H1 (cell line): Measurements from ENCODE around the gene CSHL1. TPM values are rescaled to one million over a fixed set of nuclear protein-coding genes. Genes with fewer than 3 reads are reported as not detected.
"Not testable (repeated sequence)": the region's sequence is repeated elsewhere in the genome, so short reads cannot be mapped to it uniquely, and the experiment has no call there.

Experiments used
- CTCF ChIA-PET: fragments of 300-600 bp; sonication (Branson Sonifier 250); formaldehyde crosslinking; loops from one replicate; lab custom pipeline; 2021; ENCODE audit not compliant: partially characterized antibody; lab: Charles Lee
- POLR2A ChIA-PET: fragments of 300-600 bp; sonication (Branson Sonifier 250); formaldehyde crosslinking; loops from one replicate; lab custom pipeline; 2021; ENCODE audit warnings: inconsistent platforms; ENCODE audit not compliant: partially characterized antibody; lab: Charles Lee
- DNase-seq, 2 experiments: peaks; one replicate each; pipeline versions ENCODE4 v3.0.0 to v3.0.0-alpha.2; 2010 to 2022; ENCODE audit warnings: low spot score in 2 of 2, low read depth in 1 of 2, mixed read lengths in 1 of 2
- FAIRE-seq: peaks from 2 replicates; lab custom pipeline; 2011; peaks lifted over from hg19 to GRCh38; lab: Jason Lieb, UNC
- H2AFZ ChIP-seq: 2 replicates; pipeline ENCODE4 v1.8.1; 2012; ENCODE audit warnings: low read length, inconsistent platforms
- H2AK5ac ChIP-seq: 2 replicates; pipeline ENCODE4 v1.6.1; 2013; ENCODE audit warnings: low read depth, low read length
- H2BK120ac ChIP-seq: replicated peaks from 2 replicates; pipeline ENCODE3; 2013; ENCODE audit warnings: low read depth, low read length, inconsistent platforms
- H2BK12ac ChIP-seq: 2 replicates; pipeline ENCODE4 v1.6.1; 2013; ENCODE audit warnings: low read depth, low read length
- H2BK15ac ChIP-seq: 2 replicates; pipeline ENCODE4 v1.6.1; 2013; ENCODE audit warnings: low read length
- H2BK20ac ChIP-seq: 2 replicates; pipeline ENCODE4 v1.6.1; 2013; ENCODE audit warnings: low read length
- H2BK5ac ChIP-seq: 2 replicates; pipeline ENCODE4 v1.6.1; 2013; ENCODE audit warnings: low read depth, low read length
- H3K14ac ChIP-seq: 2 replicates; pipeline ENCODE4 v1.6.1; 2013; ENCODE audit warnings: inconsistent platforms; ENCODE audit not compliant: insufficient read length
- H3K18ac ChIP-seq: 2 replicates; pipeline ENCODE4 v1.6.1; 2013; ENCODE audit warnings: low read length; ENCODE audit errors: extremely low read depth
- H3K23ac ChIP-seq: 2 replicates; pipeline ENCODE4 v1.6.1; 2013; ENCODE audit warnings: inconsistent platforms; ENCODE audit not compliant: insufficient read length
- H3K23me2 ChIP-seq: 2 replicates; pipeline ENCODE4 v1.6.1; 2013; ENCODE audit warnings: low read depth, low read length
- H3K27ac ChIP-seq: 2 replicates; pipeline ENCODE4 v1.6.1; 2011; ENCODE audit warnings: low read depth, low read length, inconsistent platforms
- H3K27me3 ChIP-seq, 4 experiments: replicated peaks in 1 of 4; 1 replicate in 1 of 4; 2 replicates in 3 of 4; pipeline versions ENCODE4 v1.6.1 to v1.8.1; 2011 to 2013; ENCODE audit warnings: low read length in 3 of 4, mild to moderate bottlenecking in 3 of 4, inconsistent platforms in 2 of 4, mixed read lengths in 2 of 4, moderate library complexity in 1 of 4; ENCODE audit not compliant: control insufficient read depth in 3 of 4, insufficient read depth in 3 of 4; ENCODE audit errors: extremely low read depth in 1 of 4
- H3K36me3 ChIP-seq, 4 experiments: 2 replicates each; pipeline versions ENCODE4 v1.6.1 to v1.8.1; 2011 to 2013; ENCODE audit warnings: mild to moderate bottlenecking in 4 of 4, low read length in 3 of 4, moderate library complexity in 2 of 4, control low read depth in 1 of 4, inconsistent platforms in 1 of 4; ENCODE audit not compliant: insufficient read depth in 4 of 4, control insufficient read depth in 2 of 4
- H3K4ac ChIP-seq: replicated peaks from 2 replicates; pipeline ENCODE3; 2013; ENCODE audit warnings: low read length, low read depth, mixed read lengths, inconsistent platforms; ENCODE audit not compliant: insufficient read length
- H3K4me1 ChIP-seq, 4 experiments: replicated peaks in 1 of 4; 1 replicate in 1 of 4; 2 replicates in 3 of 4; pipeline versions ENCODE4 v1.6.1 to v1.8.1; 2011 to 2013; ENCODE audit warnings: low read length in 3 of 4, inconsistent platforms in 2 of 4, mixed read lengths in 1 of 4; ENCODE audit not compliant: insufficient read depth in 4 of 4, control insufficient read depth in 3 of 4
- H3K4me2 ChIP-seq, 2 experiments: 2 replicates each; pipeline versions ENCODE4 v1.6.1 to v1.8.1; 2011 to 2013; ENCODE audit warnings: low read depth in 2 of 2, low read length in 2 of 2, control low read depth in 1 of 2, inconsistent platforms in 1 of 2, mild to moderate bottlenecking in 1 of 2; ENCODE audit not compliant: insufficient read depth in 1 of 2
- H3K4me3 ChIP-seq, 4 experiments: fragments of 200-600, 300-600 bp in 1 of 4; sonication (generic), shearing (Covaris generic), sonication (Bioruptor Twin) in 1 of 4; 2 replicates each; pipeline versions ENCODE4 v1.5.1 to v1.8.1; 2011 to 2016; ENCODE audit warnings: low read length in 4 of 4, low read depth in 3 of 4, control low read depth in 2 of 4, inconsistent platforms in 2 of 4, mild to moderate bottlenecking in 2 of 4, mixed read lengths in 1 of 4, moderate library complexity in 1 of 4; ENCODE audit not compliant: insufficient read depth in 2 of 4; ENCODE audit errors: extremely low read depth in 1 of 4
- H3K56ac ChIP-seq: replicated peaks from 2 replicates; pipeline ENCODE3; 2013; ENCODE audit warnings: low read depth, mild to moderate bottlenecking, mixed read lengths, low read length, inconsistent platforms; ENCODE audit not compliant: insufficient read length
- H3K79me1 ChIP-seq: 2 replicates; pipeline ENCODE4 v1.6.1; 2013; ENCODE audit warnings: low read depth, low read length, control low read depth
- H3K79me2 ChIP-seq, 2 experiments: 2 replicates each; pipeline versions ENCODE4 v1.6.1 to v1.8.1; 2012 to 2013; ENCODE audit warnings: low read length in 2 of 2, mild to moderate bottlenecking in 2 of 2, inconsistent platforms in 1 of 2; ENCODE audit not compliant: insufficient read depth in 2 of 2, control insufficient read depth in 1 of 2
- H3K9ac ChIP-seq, 4 experiments: replicated peaks in 1 of 4; 1 replicate in 1 of 4; 2 replicates in 3 of 4; pipeline versions ENCODE4 v1.6.1 to v1.8.1; 2011 to 2013; ENCODE audit warnings: low read depth in 3 of 4, low read length in 3 of 4, control low read depth in 2 of 4, mild to moderate bottlenecking in 2 of 4, moderate library complexity in 2 of 4, inconsistent platforms in 1 of 4; ENCODE audit errors: extremely low read depth in 1 of 4
- H3K9me3 ChIP-seq, 2 experiments: 2 replicates each; pipeline versions ENCODE4 v1.6.1 to v1.8.1; 2012 to 2013; ENCODE audit warnings: mild to moderate bottlenecking in 2 of 2, moderate library complexity in 2 of 2, control low read depth in 1 of 2, inconsistent platforms in 1 of 2, low read depth in 1 of 2, low read length in 1 of 2, mixed read lengths in 1 of 2; ENCODE audit not compliant: insufficient read depth in 2 of 2
- H4K20me1 ChIP-seq, 2 experiments: replicated peaks in 1 of 2; 2 replicates each; pipeline versions ENCODE3 to v1.8.1; 2011 to 2013; ENCODE audit warnings: inconsistent platforms in 2 of 2, low read length in 2 of 2, mild to moderate bottlenecking in 1 of 2; ENCODE audit not compliant: insufficient read depth in 2 of 2, control insufficient read depth in 1 of 2
- H4K5ac ChIP-seq: 2 replicates; pipeline ENCODE4 v1.6.1; 2013; ENCODE audit warnings: low read length, low read depth, mixed read lengths, inconsistent platforms; ENCODE audit not compliant: insufficient read length
- H4K8ac ChIP-seq: 2 replicates; pipeline ENCODE4 v1.8.0; 2013; ENCODE audit warnings: mild to moderate bottlenecking, moderate library complexity, low read length, inconsistent platforms; ENCODE audit not compliant: insufficient read depth; ENCODE audit errors: extremely low read depth
- H4K91ac ChIP-seq: replicated peaks from 2 replicates; pipeline ENCODE3; 2013; ENCODE audit warnings: low read length, mixed read lengths, inconsistent platforms; ENCODE audit not compliant: insufficient read length
- WGBS, 2 experiments: shearing (Covaris generic) in 1 of 2; methylation state at CpG; one replicate each; pipeline versions ENCODE4 v1.1.6 to v1.1.7; 2013 to 2015; ENCODE audit warnings: low lambda C conversion rate in 2 of 2, mixed read lengths in 2 of 2, inconsistent platforms in 1 of 2, low coverage in 1 of 2, missing lambda C conversion rate in 1 of 2; ENCODE audit not compliant: insufficient replicate concordance in 2 of 2, insufficient coverage in 1 of 2, insufficient read length in 1 of 2; ENCODE audit errors: extremely low coverage in 1 of 2, missing lambda C conversion rate in 1 of 2; 5-methylcytosine and 5-hydroxymethylcytosine counted together
- polyA plus RNA-seq, 7 experiments: library from polyadenylated mRNA; depleted of rRNA in 3 of 7; stranded (reverse) in 5 of 7; unstranded in 2 of 7; fragments of >200 nt in 5 of 7; fragments of 200-250 nt in 2 of 7; gene quantifications; 1 replicate in 5 of 7; 2 replicates in 1 of 7; 4 replicates in 1 of 7; pipeline versions ENCODE4 v1.2.1 to v1.2.3, GENCODE V29; 2011 to 2013; ENCODE audit warnings: missing spikeins in 2 of 7, mixed read lengths in 2 of 7
- total RNA-seq: library from RNA; stranded (reverse); fragmentation: NEBNext Ultra II Directional; extraction: Animal tissue kit (Norgen Biotek cat#: 25700); gene quantifications from 2 replicates; pipeline ENCODE4 v1.2.1, GENCODE V29; 2021

Gene CSHL1
- total and polyA plus RNA-seq, 2 of the 8 experiments (the other 6 are each of a cell fraction or from before 2014, with no cell fraction given): not detected

DNA sequence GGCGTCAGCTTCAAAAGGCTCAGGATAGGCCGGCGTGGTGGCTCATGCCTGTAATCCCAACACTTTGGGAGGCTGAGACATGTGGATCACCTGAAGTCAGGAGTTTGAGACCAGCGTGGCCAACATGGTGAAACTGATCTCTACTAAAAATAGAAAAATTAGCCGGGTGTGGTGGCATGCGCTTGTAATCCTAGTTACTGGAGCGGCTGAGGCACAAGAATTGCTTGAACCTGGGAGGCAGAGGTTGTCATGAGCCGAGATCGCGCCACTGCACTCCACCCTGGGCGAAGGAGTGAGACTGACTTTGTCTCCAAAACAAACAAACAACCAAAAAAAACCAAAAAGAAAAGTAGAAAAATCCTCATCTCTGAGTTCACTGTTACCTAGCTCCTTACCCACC is 25.9 kb downstream of the CSHL1 start:
- H4K20me1 ChIP-seq, H3K9ac ChIP-seq, H3K56ac ChIP-seq, H3K9me3 ChIP-seq, H3K4me3 ChIP-seq, H2BK12ac ChIP-seq, H4K8ac ChIP-seq, H4K91ac ChIP-seq, H3K14ac ChIP-seq, H2AFZ ChIP-seq, H3K79me2 ChIP-seq, H3K4me2 ChIP-seq, H3K79me1 ChIP-seq, H4K5ac ChIP-seq, POLR2A ChIA-PET, H2BK5ac ChIP-seq, DNase-seq, H2BK15ac ChIP-seq, FAIRE-seq, H2AK5ac ChIP-seq, H3K4ac ChIP-seq, H3K27me3 ChIP-seq, H3K27ac ChIP-seq, H3K23me2 ChIP-seq, H3K36me3 ChIP-seq, H3K23ac ChIP-seq, H3K18ac ChIP-seq, H2BK20ac ChIP-seq, H2BK120ac ChIP-seq: not testable (repeated sequence)
- WGBS, 2 experiments: 89% methylated on average over 11 of the region's 11 CpGs; no CpG with 5 or more reads in 1 of the 2 experiments
- CTCF ChIA-PET: interaction anchor here (0.6 to 1.4 kb wide), 3 partner anchors 85 to 131 kb away, joined by 3 read pairs; no protein-coding TSS in a partner anchor
- peaks cover 3 to 15% (median 8%) of the 10 kb centered on the region in 4 experiments for H3K4me1 ChIP-seq

DNA sequence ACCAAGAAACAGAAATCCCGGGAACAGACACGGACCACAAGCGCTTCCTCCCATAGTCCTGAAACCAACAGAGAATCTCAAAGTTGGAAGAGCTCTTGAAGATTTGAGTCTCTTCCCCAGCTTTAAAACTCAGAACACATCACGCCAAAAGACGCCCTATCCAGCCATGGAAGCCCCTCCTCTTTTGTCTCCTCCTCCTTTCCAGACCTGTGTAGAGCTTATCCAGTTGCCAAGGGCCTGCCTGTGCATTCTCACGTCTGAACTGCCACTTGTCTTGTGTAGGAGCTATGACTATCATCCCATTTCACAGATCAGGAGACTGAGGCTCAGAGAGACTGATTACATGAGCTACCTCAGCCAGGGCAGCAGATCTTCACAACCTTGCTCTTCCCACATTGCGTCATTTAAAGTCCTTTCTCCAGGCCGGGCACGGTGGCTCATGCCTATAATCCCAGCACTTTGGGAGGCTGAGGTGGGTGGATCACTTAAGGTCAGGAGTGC is 28.4 kb downstream of the CSHL1 start:
- POLR2A ChIA-PET: interaction anchor here (0.5 to 0.7 kb wide), 2 partner anchors 8 to 42 kb away, joined by 3 to 4 read pairs; no protein-coding TSS in a partner anchor
- H2BK12ac ChIP-seq, H3K9ac ChIP-seq: not testable (repeated sequence)

More for the DNA sequence above, 28.4 kb downstream of the CSHL1 start:
- H3K23me2 ChIP-seq, H3K18ac ChIP-seq, H3K23ac ChIP-seq, H3K4ac ChIP-seq, H3K27me3 ChIP-seq, H4K5ac ChIP-seq, H2AK5ac ChIP-seq, FAIRE-seq, H3K79me2 ChIP-seq, H3K4me3 ChIP-seq, H3K36me3 ChIP-seq, H4K91ac ChIP-seq, H2AFZ ChIP-seq, H2BK15ac ChIP-seq, H3K14ac ChIP-seq, H3K27ac ChIP-seq, H3K4me2 ChIP-seq, DNase-seq, H3K56ac ChIP-seq, H2BK120ac ChIP-seq, H4K8ac ChIP-seq, H4K20me1 ChIP-seq, H2BK5ac ChIP-seq, H3K79me1 ChIP-seq, H3K9me3 ChIP-seq: not testable (repeated sequence)
- Histone ChIP-seq H3K4me1 (peaks cover 3 to 15% (median 8%) of the 10 kb centered on the region in 4 experiments), H2BK20ac (0 out of 2 replicates have a peak overlapping the region, but pooled peaks have one; percentile 72)
- CTCF ChIA-PET: interaction anchor here (0.5 to 4.5 kb wide), 20 partner anchors 8 to 744 kb away, joined by 3 to 66 read pairs (median 5); partner anchors contain the start of genes CSHL1 and GH1
- 81% methylated on average over 9 of the region's 9 CpGs; no CpG with 5 or more reads in 1 of the 2 experiments for WGBS, 2 experiments
